HCT116 (cell line): ENCODE data around the gene FAM228B. TPM values are rescaled to one million over a fixed set of nuclear protein-coding genes. Genes with fewer than 3 reads are reported as not detected.

ENCODE experiments used
- ATAC-seq: fragments of 200-7000 bp; cut with Tn5 transposase; 2 replicates; pipeline ENCODE4 v1.9.1; 2020; ENCODE audit warnings: mild to moderate bottlenecking, moderate library complexity
- BruUV-seq: library from RNA; stranded (reverse); fragments of 400-500 nt; replicated peaks from 2 replicates; lab custom pipeline; 2021; lab: Mats Ljungman, UMichigan
- CTCF ChIA-PET: fragments of 300-600 bp; sonication (Branson Sonifier 250); formaldehyde crosslinking; loops from one replicate; lab custom pipeline; 2021; ENCODE audit warnings: antibody characterized with exemption; lab: Charles Lee
- POLR2A ChIA-PET: fragments of 300-600, 350-600 bp; sonication (Branson Sonifier 250); formaldehyde crosslinking; loops from one replicate; lab custom pipeline; 2021; ENCODE audit warnings: antibody characterized with exemption; lab: Charles Lee
- RAD21 ChIA-PET, 2 experiments: fragments of 300-600 bp; sonication (Branson Sonifier 250); formaldehyde crosslinking; loops; one replicate each; lab custom pipeline; 2023; ENCODE audit warnings: low total read pairs in 2 of 2; ENCODE audit not compliant: uncharacterized antibody in 2 of 2, unreplicated experiment in 2 of 2, low non-redundant PET in 1 of 2; lab: Charles Lee
- DNase-seq: peaks from one replicate; pipeline ENCODE4 v3.0.0-alpha.2; 2010; ENCODE audit warnings: low read depth, low spot score
- H2AFZ ChIP-seq: fragments of 200-600 bp; shearing (Covaris generic), sonication (generic); 2 replicates; pipeline ENCODE4 v1.6.1; 2017; ENCODE audit warnings: low read depth, mixed run types, mixed read lengths, antibody characterized with exemption, low read length; ENCODE audit not compliant: poor library complexity, severe bottlenecking
- H3K27ac ChIP-seq: 2 replicates; pipeline ENCODE4 v1.5.1; 2012; ENCODE audit warnings: low read depth, low read length
- H3K27me3 ChIP-seq: fragments of 200-600 bp; sonication (generic); 2 replicates; pipeline ENCODE4 v1.6.1; 2016; ENCODE audit warnings: mixed run types, low read length, mixed read lengths; ENCODE audit not compliant: insufficient read depth
- H3K36me3 ChIP-seq, 2 experiments: fragments of 200-500 bp in 1 of 2; fragments of 200-600 bp in 1 of 2; sonication (Bioruptor generic) in 1 of 2; sonication (generic) in 1 of 2; 2 replicates each; pipeline versions ENCODE4 v1.5.1 to v1.6.1; 2014 to 2016; ENCODE audit warnings: low read length in 2 of 2, inconsistent platforms in 1 of 2, mixed read lengths in 1 of 2, mixed run types in 1 of 2; ENCODE audit not compliant: insufficient read depth in 2 of 2, control insufficient read depth in 1 of 2
- H3K4me1 ChIP-seq, 2 experiments: fragments of 200-600 bp in 1 of 2; sonication (generic) in 1 of 2; 2 replicates each; pipeline versions ENCODE4 v1.5.1 to v1.6.1; 2012 to 2017; ENCODE audit warnings: low read length in 2 of 2, inconsistent platforms in 1 of 2, mild to moderate bottlenecking in 1 of 2, mixed read lengths in 1 of 2, mixed run types in 1 of 2, moderate library complexity in 1 of 2; ENCODE audit not compliant: insufficient read depth in 2 of 2, control insufficient read depth in 1 of 2
- H3K4me2 ChIP-seq: fragments of 200-600 bp; sonication (generic); 2 replicates; pipeline ENCODE4 v1.6.1; 2017; ENCODE audit warnings: mixed run types, low read length, mixed read lengths
- H3K4me3 ChIP-seq, 2 experiments: fragments of 200-600 bp in 1 of 2; sonication (generic) in 1 of 2; replicated peaks in 1 of 2; 2 replicates each; pipeline ENCODE4 v1.5.1; 2011 to 2016; ENCODE audit warnings: low read length in 2 of 2, control low read depth in 1 of 2, low read depth in 1 of 2, mild to moderate bottlenecking in 1 of 2, mixed read lengths in 1 of 2, mixed run types in 1 of 2
- H3K79me2 ChIP-seq: fragments of 200-600 bp; sonication (generic); 2 replicates; pipeline ENCODE4 v1.6.1; 2017; ENCODE audit warnings: mild to moderate bottlenecking, mixed run types, low read length, moderate library complexity, mixed read lengths; ENCODE audit not compliant: insufficient read depth
- H3K9ac ChIP-seq: fragments of 200-600 bp; sonication (generic); 2 replicates; pipeline ENCODE4 v1.6.1; 2016; ENCODE audit warnings: low read length, mixed read lengths
- H3K9me2 ChIP-seq: fragments of 200-600 bp; sonication (generic), shearing (Covaris generic); 2 replicates; pipeline ENCODE4 v1.6.1; 2017; ENCODE audit warnings: mixed run types, mild to moderate bottlenecking, moderate library complexity; ENCODE audit not compliant: insufficient read depth
- H3K9me3 ChIP-seq, 2 experiments: fragments of 200-500 bp in 1 of 2; fragments of 200-600 bp in 1 of 2; sonication (Bioruptor generic) in 1 of 2; sonication (generic) in 1 of 2; 2 replicates each; pipeline ENCODE4 v1.6.1; 2014 to 2017; ENCODE audit warnings: low read length in 2 of 2, mixed read lengths in 2 of 2, inconsistent platforms in 1 of 2, low read depth in 1 of 2, mild to moderate bottlenecking in 1 of 2, mixed run types in 1 of 2, moderate library complexity in 1 of 2; ENCODE audit not compliant: control insufficient read depth in 1 of 2, insufficient read depth in 1 of 2
- H4K20me1 ChIP-seq: fragments of 200-600 bp; sonication (generic), shearing (Covaris generic); 2 replicates; pipeline ENCODE4 v1.6.1; 2017; ENCODE audit warnings: mixed run types, mild to moderate bottlenecking, moderate library complexity; ENCODE audit not compliant: insufficient read depth
- CBX3 ChIP-seq: IDR thresholded peaks from 2 replicates; pipeline ENCODE4 v1.6.1; 2012; ENCODE audit warnings: low read depth
- CEBPB ChIP-seq: IDR thresholded peaks from 2 replicates; pipeline ENCODE4 v1.6.1; 2012; ENCODE audit warnings: low read depth
- CTCF ChIP-seq, 3 experiments: fragments of 200-600 bp in 1 of 3; sonication (generic) in 1 of 3; IDR thresholded peaks in 2 of 3; conservative IDR thresholded peaks in 1 of 3; 2 replicates each; pipeline ENCODE4 v1.5.1; 2012 to 2017; ENCODE audit warnings: low read depth in 2 of 3, low read length in 2 of 3, antibody characterized with exemption in 1 of 3, borderline replicate concordance in 1 of 3, control low read depth in 1 of 3, mild to moderate bottlenecking in 1 of 3, mixed read lengths in 1 of 3, mixed run types in 1 of 3, moderate library complexity in 1 of 3; ENCODE audit not compliant: insufficient read depth in 1 of 3
- EGR1 ChIP-seq: IDR thresholded peaks from 2 replicates; pipeline ENCODE4 v1.6.1; 2012; ENCODE audit warnings: low read depth
- ELF1 ChIP-seq: IDR thresholded peaks from 2 replicates; pipeline ENCODE4 v1.6.1; 2012; ENCODE audit warnings: low read depth, borderline replicate concordance
- FOSL1 ChIP-seq: IDR thresholded peaks from 2 replicates; pipeline ENCODE4 v1.6.1; 2012; ENCODE audit warnings: low read depth
- JUND ChIP-seq: IDR thresholded peaks from 2 replicates; pipeline ENCODE4 v1.6.1; 2012
- POLR2A ChIP-seq: IDR thresholded peaks from 2 replicates; pipeline ENCODE4 v1.7.0; 2011; ENCODE audit warnings: borderline replicate concordance; ENCODE audit not compliant: insufficient read depth, insufficient read length; ENCODE audit errors: extremely low read depth
- REST ChIP-seq: IDR thresholded peaks from 2 replicates; pipeline ENCODE4 v1.6.1; 2012; ENCODE audit warnings: low read depth
- SIN3A ChIP-seq: IDR thresholded peaks from 2 replicates; pipeline ENCODE4 v1.6.1; 2012; ENCODE audit warnings: low read depth
- TCF7L2 ChIP-seq: IDR thresholded peaks from 2 replicates; pipeline ENCODE4 v1.7.0; 2011; ENCODE audit warnings: borderline replicate concordance, inconsistent platforms; ENCODE audit not compliant: insufficient read depth, insufficient read length; ENCODE audit errors: extremely low read depth
- YY1 ChIP-seq: IDR thresholded peaks from 2 replicates; pipeline ENCODE4 v1.6.1; 2011; ENCODE audit warnings: low read length, low read depth, moderate library complexity, mild to moderate bottlenecking; ENCODE audit not compliant: insufficient replicate concordance; ENCODE audit errors: extremely low read depth
- ZBTB33 ChIP-seq: IDR thresholded peaks from 2 replicates; pipeline ENCODE4 v1.6.1; 2011; ENCODE audit warnings: mild to moderate bottlenecking, low read length, moderate library complexity; ENCODE audit not compliant: insufficient replicate concordance; ENCODE audit errors: extremely low read depth
- ZFX ChIP-seq: fragments of 450-650 bp; IDR thresholded peaks from 2 replicates; pipeline ENCODE4 v1.6.1; 2017
- ZNF274 ChIP-seq: fragments of 200-500 bp; sonication (Bioruptor generic); IDR thresholded peaks from 2 replicates; pipeline ENCODE4 v1.6.1; 2014; ENCODE audit warnings: mild to moderate bottlenecking, low read depth, low read length, inconsistent platforms
- intact Hi-C: fragments of 100-400 bp; cut with micrococcal nuclease; formaldehyde crosslinking; loops from 2 replicates; pipeline ENCODE4 v1.10.0; 2022
- total RNA-seq: library from RNA; stranded (reverse); gene quantifications from one replicate; pipeline ENCODE4 v1.2.1, GENCODE V29; 2021; ENCODE audit not compliant: unreplicated experiment
- TF ChIP-seq, protein P1 (sequence below): IDR thresholded peaks from 2 replicates; pipeline ENCODE4 v1.6.1; 2012
- TF ChIP-seq, protein P2 (sequence below): IDR thresholded peaks from 2 replicates; pipeline ENCODE4 v1.6.1; 2012

FAM228B gene
- total RNA-seq, 1 experiment from 2014 or later: 5.6 TPM

DNA sequence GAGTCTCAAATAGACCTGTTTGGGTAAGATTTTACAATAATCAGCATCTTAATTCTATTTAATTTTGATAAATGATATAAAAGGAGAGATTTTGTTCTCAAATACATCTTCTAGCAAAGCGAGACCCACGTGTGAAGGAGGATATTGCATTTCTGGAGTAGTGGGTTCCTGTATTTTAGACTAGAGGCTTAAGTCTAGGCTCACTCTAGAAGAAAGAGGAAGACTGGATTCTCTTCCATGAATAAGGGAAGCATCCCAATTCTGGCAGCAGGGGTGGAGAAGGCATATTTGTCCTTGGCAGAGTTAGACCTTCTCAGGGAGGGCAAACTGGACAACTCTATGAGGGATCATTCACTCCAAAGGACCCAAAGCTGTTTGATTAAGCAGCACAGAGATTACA, 40.3 kb downstream of the FAM228B start:
- H3K4me2 ChIP-seq: no peak overlapping the region
- no peaks in the 10 kb centered on the region for H3K9me3 ChIP-seq
- no peaks in the 10 kb centered on the region for H3K9me2 ChIP-seq
- H4K20me1 ChIP-seq: no peaks in the 10 kb centered on the region
- BruUV-seq: no TSS peak
- H3K27ac ChIP-seq: no peak overlapping the region
- H3K36me3 ChIP-seq: no peaks in the 10 kb centered on the region
- no peaks in the 10 kb centered on the region for H3K27me3 ChIP-seq
- H3K79me2 ChIP-seq: no peaks in the 10 kb centered on the region
- POLR2A ChIA-PET: no interaction called here
- intact Hi-C loops: loop anchor here (5.0 to 10.0 kb wide), 3 partner anchors 179 to 341 kb away; partner anchors contain the start of gene ATAD2B
- H3K4me3 ChIP-seq: no peak overlapping the region
- DNase-seq (no peak), ATAC-seq (no peak)
- RAD21 ChIA-PET: no interaction called here
- no peaks in the 10 kb centered on the region for H3K4me1 ChIP-seq
- CTCF ChIA-PET: interaction anchor here (0.9 to 1.4 kb wide), 5 partner anchors 15 to 339 kb away, joined by 3 to 6 read pairs (median 3); partner anchors contain the start of gene ATAD2B
- H2AFZ ChIP-seq: no peak overlapping the region
- no peak overlapping the region for H3K9ac ChIP-seq
- TF ChIP-seq ZFX: no peak
- TF ChIP-seq ELF1: no peak
- no peak for TF ChIP-seq ZBTB33
- TF ChIP-seq, protein P1, sequence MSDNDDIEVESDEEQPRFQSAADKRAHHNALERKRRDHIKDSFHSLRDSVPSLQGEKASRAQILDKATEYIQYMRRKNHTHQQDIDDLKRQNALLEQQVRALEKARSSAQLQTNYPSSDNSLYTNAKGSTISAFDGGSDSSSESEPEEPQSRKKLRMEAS: no peak
- TF ChIP-seq REST: no peak
- no peak for TF ChIP-seq YY1
- TF ChIP-seq FOSL1: no peak
- no peak for TF ChIP-seq JUND
- no peak for TF ChIP-seq POLR2A
- TF ChIP-seq, protein P2, sequence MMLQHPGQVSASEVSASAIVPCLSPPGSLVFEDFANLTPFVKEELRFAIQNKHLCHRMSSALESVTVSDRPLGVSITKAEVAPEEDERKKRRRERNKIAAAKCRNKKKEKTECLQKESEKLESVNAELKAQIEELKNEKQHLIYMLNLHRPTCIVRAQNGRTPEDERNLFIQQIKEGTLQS: no peak
- TF ChIP-seq CBX3: no peak
- TF ChIP-seq TCF7L2: no peak
- no peak for TF ChIP-seq EGR1
- TF ChIP-seq ZNF274: no peak
- TF ChIP-seq CEBPB: no peak
- no peak for TF ChIP-seq SIN3A
- TF ChIP-seq CTCF (IDR thresholded peaks at IDR 0.05 in 2 of 3, conservative IDR thresholded peaks at IDR 0.05 in 1 of 3; ENCODE audit: borderline replicate concordance in 1 of 3, insufficient read depth in 1 of 3, low read depth in 2 of 3, low read length in 2 of 3): no peak
